H1 (cell line): ENCODE results near the gene PLCL2. TPM values are rescaled to one million over a fixed set of nuclear protein-coding genes. Genes with fewer than 3 reads are reported as not detected.

ENCODE experiments used
- CTCF ChIA-PET: fragments of 300-600 bp; sonication (Branson Sonifier 250); formaldehyde crosslinking; loops from one replicate; lab custom pipeline; 2021; ENCODE audit not compliant: partially characterized antibody; lab: Charles Lee
- POLR2A ChIA-PET: fragments of 300-600 bp; sonication (Branson Sonifier 250); formaldehyde crosslinking; loops from one replicate; lab custom pipeline; 2021; ENCODE audit warnings: inconsistent platforms; ENCODE audit not compliant: partially characterized antibody; lab: Charles Lee
- DNase-seq, 2 experiments: peaks; one replicate each; pipeline versions ENCODE4 v3.0.0 to v3.0.0-alpha.2; 2010 to 2022; ENCODE audit warnings: low spot score in 2 of 2, low read depth in 1 of 2, mixed read lengths in 1 of 2
- FAIRE-seq: peaks from 2 replicates; lab custom pipeline; 2011; peaks lifted over from hg19 to GRCh38; lab: Jason Lieb, UNC
- H2AFZ ChIP-seq: 2 replicates; pipeline ENCODE4 v1.8.1; 2012; ENCODE audit warnings: low read length, inconsistent platforms
- H2AK5ac ChIP-seq: 2 replicates; pipeline ENCODE4 v1.6.1; 2013; ENCODE audit warnings: low read depth, low read length
- H2BK120ac ChIP-seq: replicated peaks from 2 replicates; pipeline ENCODE3; 2013; ENCODE audit warnings: low read depth, low read length, inconsistent platforms
- H2BK12ac ChIP-seq: 2 replicates; pipeline ENCODE4 v1.6.1; 2013; ENCODE audit warnings: low read depth, low read length
- H2BK15ac ChIP-seq: 2 replicates; pipeline ENCODE4 v1.6.1; 2013; ENCODE audit warnings: low read length
- H2BK20ac ChIP-seq: 2 replicates; pipeline ENCODE4 v1.6.1; 2013; ENCODE audit warnings: low read length
- H2BK5ac ChIP-seq: 2 replicates; pipeline ENCODE4 v1.6.1; 2013; ENCODE audit warnings: low read depth, low read length
- H3K14ac ChIP-seq: 2 replicates; pipeline ENCODE4 v1.6.1; 2013; ENCODE audit warnings: inconsistent platforms; ENCODE audit not compliant: insufficient read length
- H3K18ac ChIP-seq: 2 replicates; pipeline ENCODE4 v1.6.1; 2013; ENCODE audit warnings: low read length; ENCODE audit errors: extremely low read depth
- H3K23ac ChIP-seq: 2 replicates; pipeline ENCODE4 v1.6.1; 2013; ENCODE audit warnings: inconsistent platforms; ENCODE audit not compliant: insufficient read length
- H3K23me2 ChIP-seq: 2 replicates; pipeline ENCODE4 v1.6.1; 2013; ENCODE audit warnings: low read depth, low read length
- H3K27ac ChIP-seq: 2 replicates; pipeline ENCODE4 v1.6.1; 2011; ENCODE audit warnings: low read depth, low read length, inconsistent platforms
- H3K27me3 ChIP-seq, 4 experiments: replicated peaks in 1 of 4; 1 replicate in 1 of 4; 2 replicates in 3 of 4; pipeline versions ENCODE4 v1.6.1 to v1.8.1; 2011 to 2013; ENCODE audit warnings: low read length in 3 of 4, mild to moderate bottlenecking in 3 of 4, inconsistent platforms in 2 of 4, mixed read lengths in 2 of 4, moderate library complexity in 1 of 4; ENCODE audit not compliant: control insufficient read depth in 3 of 4, insufficient read depth in 3 of 4; ENCODE audit errors: extremely low read depth in 1 of 4
- H3K36me3 ChIP-seq, 4 experiments: 2 replicates each; pipeline versions ENCODE4 v1.6.1 to v1.8.1; 2011 to 2013; ENCODE audit warnings: mild to moderate bottlenecking in 4 of 4, low read length in 3 of 4, moderate library complexity in 2 of 4, control low read depth in 1 of 4, inconsistent platforms in 1 of 4; ENCODE audit not compliant: insufficient read depth in 4 of 4, control insufficient read depth in 2 of 4
- H3K4ac ChIP-seq: replicated peaks from 2 replicates; pipeline ENCODE3; 2013; ENCODE audit warnings: low read length, low read depth, mixed read lengths, inconsistent platforms; ENCODE audit not compliant: insufficient read length
- H3K4me1 ChIP-seq, 4 experiments: replicated peaks in 1 of 4; 1 replicate in 1 of 4; 2 replicates in 3 of 4; pipeline versions ENCODE4 v1.6.1 to v1.8.1; 2011 to 2013; ENCODE audit warnings: low read length in 3 of 4, inconsistent platforms in 2 of 4, mixed read lengths in 1 of 4; ENCODE audit not compliant: insufficient read depth in 4 of 4, control insufficient read depth in 3 of 4
- H3K4me2 ChIP-seq, 2 experiments: 2 replicates each; pipeline versions ENCODE4 v1.6.1 to v1.8.1; 2011 to 2013; ENCODE audit warnings: low read depth in 2 of 2, low read length in 2 of 2, control low read depth in 1 of 2, inconsistent platforms in 1 of 2, mild to moderate bottlenecking in 1 of 2; ENCODE audit not compliant: insufficient read depth in 1 of 2
- H3K4me3 ChIP-seq, 4 experiments: fragments of 200-600, 300-600 bp in 1 of 4; sonication (generic), shearing (Covaris generic), sonication (Bioruptor Twin) in 1 of 4; 2 replicates each; pipeline versions ENCODE4 v1.5.1 to v1.8.1; 2011 to 2016; ENCODE audit warnings: low read length in 4 of 4, low read depth in 3 of 4, control low read depth in 2 of 4, inconsistent platforms in 2 of 4, mild to moderate bottlenecking in 2 of 4, mixed read lengths in 1 of 4, moderate library complexity in 1 of 4; ENCODE audit not compliant: insufficient read depth in 2 of 4; ENCODE audit errors: extremely low read depth in 1 of 4
- H3K56ac ChIP-seq: replicated peaks from 2 replicates; pipeline ENCODE3; 2013; ENCODE audit warnings: low read depth, mild to moderate bottlenecking, mixed read lengths, low read length, inconsistent platforms; ENCODE audit not compliant: insufficient read length
- H3K79me1 ChIP-seq: 2 replicates; pipeline ENCODE4 v1.6.1; 2013; ENCODE audit warnings: low read depth, low read length, control low read depth
- H3K79me2 ChIP-seq, 2 experiments: 2 replicates each; pipeline versions ENCODE4 v1.6.1 to v1.8.1; 2012 to 2013; ENCODE audit warnings: low read length in 2 of 2, mild to moderate bottlenecking in 2 of 2, inconsistent platforms in 1 of 2; ENCODE audit not compliant: insufficient read depth in 2 of 2, control insufficient read depth in 1 of 2
- H3K9ac ChIP-seq, 4 experiments: replicated peaks in 1 of 4; 1 replicate in 1 of 4; 2 replicates in 3 of 4; pipeline versions ENCODE4 v1.6.1 to v1.8.1; 2011 to 2013; ENCODE audit warnings: low read depth in 3 of 4, low read length in 3 of 4, control low read depth in 2 of 4, mild to moderate bottlenecking in 2 of 4, moderate library complexity in 2 of 4, inconsistent platforms in 1 of 4; ENCODE audit errors: extremely low read depth in 1 of 4
- H3K9me3 ChIP-seq, 2 experiments: 2 replicates each; pipeline versions ENCODE4 v1.6.1 to v1.8.1; 2012 to 2013; ENCODE audit warnings: mild to moderate bottlenecking in 2 of 2, moderate library complexity in 2 of 2, control low read depth in 1 of 2, inconsistent platforms in 1 of 2, low read depth in 1 of 2, low read length in 1 of 2, mixed read lengths in 1 of 2; ENCODE audit not compliant: insufficient read depth in 2 of 2
- H4K20me1 ChIP-seq, 2 experiments: replicated peaks in 1 of 2; 2 replicates each; pipeline versions ENCODE3 to v1.8.1; 2011 to 2013; ENCODE audit warnings: inconsistent platforms in 2 of 2, low read length in 2 of 2, mild to moderate bottlenecking in 1 of 2; ENCODE audit not compliant: insufficient read depth in 2 of 2, control insufficient read depth in 1 of 2
- H4K5ac ChIP-seq: 2 replicates; pipeline ENCODE4 v1.6.1; 2013; ENCODE audit warnings: low read length, low read depth, mixed read lengths, inconsistent platforms; ENCODE audit not compliant: insufficient read length
- H4K8ac ChIP-seq: 2 replicates; pipeline ENCODE4 v1.8.0; 2013; ENCODE audit warnings: mild to moderate bottlenecking, moderate library complexity, low read length, inconsistent platforms; ENCODE audit not compliant: insufficient read depth; ENCODE audit errors: extremely low read depth
- H4K91ac ChIP-seq: replicated peaks from 2 replicates; pipeline ENCODE3; 2013; ENCODE audit warnings: low read length, mixed read lengths, inconsistent platforms; ENCODE audit not compliant: insufficient read length
- BACH1 ChIP-seq: IDR thresholded peaks from 2 replicates; pipeline ENCODE4 v1.6.1; 2012; ENCODE audit warnings: low read length, improper control_type of control experiment
- CEBPB ChIP-seq: IDR thresholded peaks from 2 replicates; pipeline ENCODE4 v1.6.1; 2012; ENCODE audit warnings: low read depth, low read length
- CHD1 ChIP-seq: IDR thresholded peaks from 2 replicates; pipeline ENCODE4 v1.6.1; 2012; ENCODE audit warnings: low read depth, low read length, improper control_type of control experiment
- GTF2F1 ChIP-seq: IDR thresholded peaks from 2 replicates; pipeline ENCODE4 v1.6.1; 2012; ENCODE audit warnings: low read depth, low read length, improper control_type of control experiment, borderline replicate concordance
- HDAC2 ChIP-seq, 2 experiments: fragments of 300-600 bp in 1 of 2; sonication (generic) in 1 of 2; IDR thresholded peaks; 2 replicates each; pipeline ENCODE4 v1.6.1; 2011 to 2012; ENCODE audit warnings: low read depth in 2 of 2, low read length in 2 of 2, mild to moderate bottlenecking in 2 of 2, moderate library complexity in 2 of 2, borderline replicate concordance in 1 of 2, inconsistent platforms in 1 of 2
- HDAC6 ChIP-seq: IDR thresholded peaks from one replicate; pipeline ENCODE4 v1.7.1; 2012; ENCODE audit warnings: low read depth, mild to moderate bottlenecking, inconsistent platforms, low read length, moderate library complexity
- JUN ChIP-seq: IDR thresholded peaks from 2 replicates; pipeline ENCODE4 v1.6.1; 2011; ENCODE audit warnings: low read depth, mild to moderate bottlenecking, improper control_type of control experiment, low read length
- NANOG ChIP-seq: IDR thresholded peaks from 2 replicates; pipeline ENCODE4 v1.6.1; 2011; ENCODE audit warnings: low read length, low read depth, mild to moderate bottlenecking, inconsistent platforms; ENCODE audit not compliant: insufficient read depth, poor library complexity, severe bottlenecking
- PHF8 ChIP-seq: fragments of 200-600 bp; sonication (generic); conservative IDR thresholded peaks from 2 replicates; pipeline ENCODE4 v1.7.1; 2012; ENCODE audit warnings: low read depth, mild to moderate bottlenecking, inconsistent platforms, low read length, moderate library complexity
- POLR2A ChIP-seq, 2 experiments: IDR thresholded peaks; 1 replicate in 1 of 2; 2 replicates in 1 of 2; pipeline ENCODE4 v1.6.1; 2011; ENCODE audit warnings: low read depth in 2 of 2, low read length in 2 of 2, mild to moderate bottlenecking in 2 of 2; ENCODE audit errors: control extremely low read depth in 1 of 2
- POU5F1 ChIP-seq: IDR thresholded peaks from 2 replicates; pipeline ENCODE4 v1.6.1; 2011; ENCODE audit warnings: low read depth, mild to moderate bottlenecking, low read length, moderate library complexity
- RAD21 ChIP-seq, 2 experiments: IDR thresholded peaks in 1 of 2; conservative IDR thresholded peaks in 1 of 2; 2 replicates each; pipeline ENCODE4 v1.6.1; 2011; ENCODE audit warnings: low read depth in 2 of 2, low read length in 2 of 2, improper control_type of control experiment in 1 of 2, inconsistent platforms in 1 of 2, mild to moderate bottlenecking in 1 of 2, moderate library complexity in 1 of 2
- RBBP5 ChIP-seq: IDR thresholded peaks from 2 replicates; pipeline ENCODE4 v1.7.1; 2012; ENCODE audit warnings: low read depth, mild to moderate bottlenecking, inconsistent platforms, low read length, moderate library complexity, borderline replicate concordance
- SIRT6 ChIP-seq: IDR thresholded peaks from one replicate; pipeline ENCODE4 v1.7.1; 2012; ENCODE audit warnings: low read length, inconsistent platforms
- SUZ12 ChIP-seq: fragments of 200-600 bp; sonication (generic); IDR thresholded peaks from 2 replicates; pipeline ENCODE4 v1.6.1; 2012; ENCODE audit warnings: mild to moderate bottlenecking, inconsistent platforms, low read length, moderate library complexity, mixed read lengths
- WGBS, 2 experiments: shearing (Covaris generic) in 1 of 2; methylation state at CpG; one replicate each; pipeline versions ENCODE4 v1.1.6 to v1.1.7; 2013 to 2015; ENCODE audit warnings: low lambda C conversion rate in 2 of 2, mixed read lengths in 2 of 2, inconsistent platforms in 1 of 2, low coverage in 1 of 2, missing lambda C conversion rate in 1 of 2; ENCODE audit not compliant: insufficient replicate concordance in 2 of 2, insufficient coverage in 1 of 2, insufficient read length in 1 of 2; ENCODE audit errors: extremely low coverage in 1 of 2, missing lambda C conversion rate in 1 of 2; 5-methylcytosine and 5-hydroxymethylcytosine counted together
- polyA plus RNA-seq, 7 experiments: library from polyadenylated mRNA; depleted of rRNA in 3 of 7; stranded (reverse) in 5 of 7; unstranded in 2 of 7; fragments of >200 nt in 5 of 7; fragments of 200-250 nt in 2 of 7; gene quantifications; 1 replicate in 5 of 7; 2 replicates in 1 of 7; 4 replicates in 1 of 7; pipeline versions ENCODE4 v1.2.1 to v1.2.3, GENCODE V29; 2011 to 2013; ENCODE audit warnings: missing spikeins in 2 of 7, mixed read lengths in 2 of 7
- total RNA-seq: library from RNA; stranded (reverse); fragmentation: NEBNext Ultra II Directional; extraction: Animal tissue kit (Norgen Biotek cat#: 25700); gene quantifications from 2 replicates; pipeline ENCODE4 v1.2.1, GENCODE V29; 2021

PLCL2 gene
- total and polyA plus RNA-seq, 2 of the 8 experiments (the other 6 are each of a cell fraction or from before 2014, with no cell fraction given) = 3.5 to 6.8 TPM

DNA sequence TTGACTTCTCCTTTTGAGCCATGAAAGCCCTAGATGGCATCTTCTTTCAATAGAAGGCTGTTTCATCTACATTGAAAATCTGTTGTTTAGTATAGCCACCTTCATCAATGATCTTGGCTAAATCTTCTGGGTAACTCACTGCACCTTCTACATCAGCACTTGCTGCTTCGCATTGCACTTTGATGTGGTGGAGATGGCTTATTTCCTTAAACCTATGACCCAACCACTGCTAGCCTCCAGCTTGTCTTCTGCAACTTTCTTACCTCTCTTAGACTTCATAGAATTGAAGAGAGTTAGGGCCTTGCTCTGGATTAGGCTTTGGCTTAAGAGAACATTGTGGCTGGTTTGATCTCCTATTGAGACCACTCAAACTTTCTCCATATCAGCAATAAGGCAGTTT, 189.8 kb downstream of the PLCL2 start:
- H3K14ac ChIP-seq = no peak overlapping the region
- no peaks in the 10 kb centered on the region; a peak in 2 of 8 replicates for H3K36me3 ChIP-seq
- DNase-seq = no peak
- H3K9ac ChIP-seq = no peak overlapping the region
- H2BK20ac ChIP-seq = no peak overlapping the region
- H3K56ac ChIP-seq = no peak overlapping the region
- H4K5ac ChIP-seq = no peak overlapping the region
- WGBS, 2 experiments = 95% methylated on average over 1 of the region's 1 CpG; no CpG with 5 or more reads in 1 of the 2 experiments
- no peak overlapping the region for H3K23ac ChIP-seq
- no peak for FAIRE-seq
- no peaks in the 10 kb centered on the region for H3K79me1 ChIP-seq
- H2BK12ac ChIP-seq = no peak overlapping the region
- H4K8ac ChIP-seq = no peak overlapping the region
- no peaks in the 10 kb centered on the region; a peak in 1 of 4 replicates for H3K9me3 ChIP-seq
- no peak overlapping the region for H3K4ac ChIP-seq
- no peaks in the 10 kb centered on the region for H4K20me1 ChIP-seq
- no peak overlapping the region for H3K4me3 ChIP-seq
- ChIA-PET CTCF (no interaction called here), POLR2A (no interaction called here)
- H3K18ac ChIP-seq = no peak overlapping the region
- no peak overlapping the region for H4K91ac ChIP-seq
- H3K23me2 ChIP-seq = no peaks in the 10 kb centered on the region
- no peak overlapping the region for H2BK5ac ChIP-seq
- no peaks in the 10 kb centered on the region for H3K79me2 ChIP-seq
- H3K27me3 ChIP-seq = no peaks in the 10 kb centered on the region
- H2BK15ac ChIP-seq = no peak overlapping the region
- H2BK120ac ChIP-seq = no peak overlapping the region
- H2AFZ ChIP-seq = no peak overlapping the region
- no peak overlapping the region for H2AK5ac ChIP-seq
- H3K27ac ChIP-seq = no peak overlapping the region
- H3K4me2 ChIP-seq = no peak overlapping the region
- peaks cover 0 to 10% (median 7%) of the 10 kb centered on the region in 4 experiments; a peak in 4 of 7 replicates for H3K4me1 ChIP-seq
- no peak for TF ChIP-seq SIRT6
- no peak for TF ChIP-seq HDAC6
- no peak for TF ChIP-seq HDAC2 (IDR thresholded peaks at IDR 0.05; ENCODE audit: borderline replicate concordance in 1 of 2, low read depth in 2 of 2, low read length in 2 of 2)
- TF ChIP-seq CHD1 = no peak
- no peak for TF ChIP-seq POU5F1
- no peak for TF ChIP-seq JUN
- TF ChIP-seq SUZ12 = no peak
- TF ChIP-seq RAD21 (IDR thresholded peaks at IDR 0.05 in 1 of 2, conservative IDR thresholded peaks at IDR 0.05 in 1 of 2; ENCODE audit: low read depth in 2 of 2, low read length in 2 of 2) = no peak
- TF ChIP-seq GTF2F1 = no peak
- TF ChIP-seq NANOG = no peak
- no peak for TF ChIP-seq PHF8
- TF ChIP-seq BACH1 = no peak
- TF ChIP-seq POLR2A (IDR thresholded peaks at IDR 0.05; ENCODE audit: control extremely low read depth in 1 of 2, low read depth in 2 of 2, low read length in 2 of 2) = no peak
- TF ChIP-seq CEBPB = no peak
- no peak for TF ChIP-seq RBBP5
